Pulmonary artery endothelial cell (primary cell): ENCODE results near the gene PNLIPRP3. TPM values are rescaled to one million over a fixed set of nuclear protein-coding genes. Genes with fewer than 3 reads are reported as not detected.
"Not testable (repeated sequence)": the region's sequence is repeated elsewhere in the genome, so short reads cannot be mapped to it uniquely, and the experiment has no call there.

Source experiments
- DNase-seq: peaks from one replicate; pipeline ENCODE4 v3.0.0-alpha.2; 2011; ENCODE audit warnings: low read depth, low spot score
- total RNA-seq: library from RNA; depleted of rRNA; stranded (reverse); fragments of >200 nt; gene quantifications from 2 replicates; pipeline ENCODE4 v1.2.3, GENCODE V29; 2014

PNLIPRP3 gene
- total RNA-seq, result not detected in 2 replicates

DNA sequence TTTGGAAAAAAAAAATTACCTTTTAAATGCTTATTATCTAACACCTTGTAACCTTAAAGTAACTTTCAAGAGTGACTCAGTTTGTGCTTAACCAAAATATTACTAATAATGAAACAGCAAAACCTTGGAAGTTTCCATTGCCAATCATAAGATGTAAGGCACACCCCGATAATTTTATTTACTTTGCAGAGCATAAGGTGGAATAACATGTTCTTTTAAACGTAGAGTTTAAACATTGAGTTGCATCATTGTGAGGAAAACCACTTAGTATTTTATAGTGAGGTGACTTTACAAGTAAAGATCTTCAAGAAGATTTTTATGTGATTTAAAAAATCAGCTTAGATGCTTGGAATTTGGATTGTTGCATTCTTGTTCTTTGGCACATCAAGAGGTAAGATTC is at the start of gene PNLIPRP3:
TSS of gene PNLIPRP3 (plus strand) at position 177 of the 400 bp plus-strand sequence. CDS start at position 343, 166 bp downstream.
- no peak for DNase-seq

DNA sequence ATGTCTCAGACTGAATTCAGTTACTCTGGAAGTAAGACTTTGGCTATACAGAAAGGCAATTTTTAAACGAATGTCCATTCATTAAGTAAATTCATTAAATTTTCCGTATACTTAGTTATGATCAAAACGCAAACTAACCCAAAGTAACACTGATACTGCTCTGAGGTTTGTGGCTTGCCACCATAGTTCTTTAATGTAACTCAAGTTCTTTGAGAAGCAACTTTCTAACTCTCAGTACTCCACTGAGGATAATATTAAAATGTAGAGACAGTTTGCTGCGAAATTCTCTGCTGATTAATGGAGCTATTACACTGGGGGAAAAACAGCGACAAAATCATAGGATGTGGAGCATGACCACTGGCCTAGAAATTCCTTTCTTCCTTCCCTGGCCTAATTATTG is 45.4 kb upstream of the PNLIPRP3 start:
- DNase-seq, result no peak

- no peak for DNase-seq
These were observed 42.3 kb upstream of the PNLIPRP3 start for GRCh38 chr10:116385311-116385710.

DNA sequence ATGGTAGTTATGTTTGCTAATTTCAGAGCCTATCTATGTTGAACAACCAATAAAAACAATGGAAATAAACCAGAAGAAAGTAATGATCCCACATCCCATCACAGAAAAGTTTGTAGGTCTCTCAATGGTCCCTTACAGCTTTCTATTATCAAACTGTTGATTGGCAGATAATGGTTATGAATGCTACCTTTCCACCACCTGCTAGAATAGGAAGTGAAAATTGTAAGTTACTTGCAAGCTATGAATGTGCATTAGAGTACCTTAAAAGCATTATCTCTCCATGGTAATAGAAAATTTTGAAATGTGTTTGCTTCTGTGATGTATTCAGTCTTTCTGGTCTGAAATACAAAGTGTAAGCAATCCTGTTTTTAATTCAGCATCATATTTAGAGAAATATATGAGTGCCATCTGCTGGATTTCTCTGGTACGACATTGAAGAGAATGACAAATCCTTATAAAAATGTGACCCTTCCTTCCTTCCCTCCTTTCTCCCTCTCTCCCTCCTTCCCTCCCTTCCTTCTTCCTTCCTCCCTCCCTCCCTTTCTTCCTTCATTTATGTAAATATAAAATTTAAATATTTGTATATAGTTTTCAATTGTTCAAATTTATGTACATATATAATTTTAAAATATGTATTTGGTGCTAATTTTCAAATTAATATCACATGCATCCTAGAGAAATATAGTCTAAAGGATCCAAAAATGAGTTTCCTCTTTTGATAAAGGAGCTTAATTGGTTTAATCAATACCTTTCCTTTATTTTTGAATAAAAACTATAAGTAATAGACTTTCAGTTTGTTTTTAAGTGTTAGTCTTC is 41.4 kb upstream of the PNLIPRP3 start:
- no peak for DNase-seq

DNA sequence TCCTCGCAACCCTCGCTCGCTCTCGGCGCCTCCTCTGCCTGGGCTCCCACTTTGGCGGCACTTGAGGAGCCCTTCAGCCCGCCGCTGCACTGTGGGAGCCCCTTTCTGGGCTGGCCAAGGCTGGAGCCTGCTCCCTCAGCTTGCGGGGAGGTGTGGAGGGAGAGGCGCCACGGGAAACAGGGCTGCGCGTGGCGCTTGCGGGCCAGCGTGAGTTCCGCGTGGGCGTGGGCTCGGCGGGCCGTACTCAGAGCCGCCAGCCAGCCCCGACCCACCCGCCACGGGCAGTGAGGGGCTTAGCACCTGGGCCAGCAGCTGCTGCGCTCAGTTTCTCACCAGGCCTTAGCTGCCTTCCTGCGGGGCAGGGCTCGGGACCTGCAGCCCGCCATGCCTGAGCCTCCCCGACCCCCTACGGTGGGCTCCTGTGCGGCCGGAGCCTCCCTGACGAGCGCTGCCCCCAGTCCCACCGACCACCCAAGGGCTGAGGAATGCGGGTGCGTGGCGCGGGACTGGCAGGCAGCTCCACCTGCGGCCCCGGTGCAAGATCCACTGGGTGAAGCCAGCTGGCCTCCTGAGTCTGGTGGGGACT is 34.3 kb upstream of the PNLIPRP3 start:
- DNase-seq, result not testable (repeated sequence)

DNA sequence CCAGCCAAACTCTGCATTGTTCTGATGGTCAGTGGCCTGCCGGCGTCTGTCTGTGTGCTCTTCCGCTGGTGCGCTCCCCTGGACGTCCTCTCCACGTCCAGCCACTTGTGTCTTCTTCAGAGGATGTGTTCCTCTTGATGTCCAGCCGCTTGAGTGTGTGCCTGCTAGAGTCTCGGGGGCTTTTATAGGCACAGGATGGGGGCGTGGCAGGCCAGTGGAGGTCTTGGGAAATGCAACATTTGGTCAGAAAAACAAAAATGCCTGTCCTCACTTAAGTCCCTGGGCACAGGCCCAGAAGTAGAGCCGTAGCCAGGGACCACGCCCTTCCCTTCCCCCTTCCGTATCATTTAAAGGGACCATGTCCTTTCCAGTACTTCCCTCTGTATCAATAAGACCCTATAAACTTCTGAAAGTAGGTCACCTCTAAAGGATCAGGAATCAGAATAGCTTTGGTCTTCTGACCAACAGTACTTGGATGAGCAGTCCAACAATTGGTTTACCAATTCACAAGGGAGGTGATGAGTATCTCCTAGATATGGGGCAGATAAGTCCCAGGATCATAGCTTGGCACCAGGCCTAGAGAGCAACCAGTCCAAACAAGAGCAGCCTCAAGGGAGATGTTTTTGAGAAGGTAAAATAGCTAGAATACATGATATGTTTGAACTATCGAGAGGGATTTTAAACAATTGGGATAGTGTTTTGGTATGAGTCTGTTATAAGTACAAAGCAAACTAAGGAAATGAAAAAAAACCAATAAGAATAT is 32.2 kb upstream of the PNLIPRP3 start:
- DNase-seq, result no peak

GRCh38 chr10:116398224-116398623 is 29.4 kb upstream of the PNLIPRP3 start:
- DNase-seq, result no peak

DNA sequence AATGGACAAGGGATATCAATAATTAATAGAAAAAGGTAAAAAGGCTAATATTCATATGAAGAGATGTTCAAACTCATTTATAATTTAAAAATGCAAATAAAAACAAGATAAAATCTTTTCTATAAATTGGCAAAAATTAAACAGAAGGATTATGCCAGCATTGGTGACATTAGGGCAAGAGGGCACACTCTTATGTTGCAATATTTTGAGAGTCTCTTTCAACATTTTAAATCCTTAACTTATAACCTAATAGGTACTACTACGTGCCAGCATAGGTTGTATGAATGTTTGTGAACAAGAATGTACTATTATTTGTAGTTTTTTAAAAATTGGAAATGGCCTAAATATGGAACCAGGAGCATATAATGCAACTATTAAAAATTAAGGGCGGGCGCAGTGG is 24.8 kb upstream of the PNLIPRP3 start:
- DNase-seq, result no peak

DNA sequence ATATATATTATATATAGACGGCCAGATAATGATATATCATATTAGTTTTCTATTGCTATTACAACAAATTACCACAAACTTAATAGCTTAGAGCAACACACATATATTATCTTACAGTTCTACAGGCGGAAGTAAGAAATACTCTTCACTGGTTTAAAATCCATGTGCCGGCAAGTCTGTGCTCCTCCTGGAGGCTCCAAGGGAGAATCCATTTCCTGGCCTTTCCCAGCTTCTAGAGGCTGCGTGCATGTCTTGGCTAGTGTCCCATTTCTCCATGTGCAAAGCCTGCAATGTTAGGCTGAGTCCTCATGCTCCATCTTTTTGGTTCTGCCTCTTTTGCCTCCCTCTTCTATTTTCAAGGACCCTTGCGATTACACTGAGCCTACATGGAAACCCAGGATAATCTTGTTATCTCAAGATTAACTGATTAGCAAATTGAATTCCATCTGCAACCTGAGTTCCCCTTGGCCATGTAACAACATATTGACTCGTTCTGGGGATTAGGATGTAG is 23.9 kb upstream of the PNLIPRP3 start:
- DNase-seq, result no peak

- DNase-seq, result no peak
These were observed 18.9 kb upstream of the PNLIPRP3 start for GRCh38 chr10:116408719-116409118.

DNA sequence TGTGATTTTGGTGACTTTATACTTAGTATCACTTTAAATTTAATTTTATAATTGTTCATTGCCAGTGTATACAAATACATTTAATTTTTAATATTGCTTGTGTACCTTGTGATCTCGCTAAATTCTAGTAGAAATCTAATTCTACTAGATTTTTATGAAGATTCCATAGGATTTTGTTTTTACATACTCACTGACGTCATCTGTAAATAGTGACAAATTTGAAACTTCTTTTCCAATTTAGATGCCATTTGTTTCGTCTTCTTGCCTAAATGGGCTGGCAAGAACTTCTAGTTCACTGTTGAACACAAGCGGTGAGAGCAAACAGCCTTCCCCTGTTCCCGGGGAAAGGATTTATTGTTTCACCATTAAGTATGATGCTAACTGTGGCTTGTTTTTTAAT is 17.3 kb upstream of the PNLIPRP3 start:
- no peak for DNase-seq

- DNase-seq, result no peak
These were observed 9.8 kb upstream of the PNLIPRP3 start for GRCh38 chr10:116417821-116418220.

DNA sequence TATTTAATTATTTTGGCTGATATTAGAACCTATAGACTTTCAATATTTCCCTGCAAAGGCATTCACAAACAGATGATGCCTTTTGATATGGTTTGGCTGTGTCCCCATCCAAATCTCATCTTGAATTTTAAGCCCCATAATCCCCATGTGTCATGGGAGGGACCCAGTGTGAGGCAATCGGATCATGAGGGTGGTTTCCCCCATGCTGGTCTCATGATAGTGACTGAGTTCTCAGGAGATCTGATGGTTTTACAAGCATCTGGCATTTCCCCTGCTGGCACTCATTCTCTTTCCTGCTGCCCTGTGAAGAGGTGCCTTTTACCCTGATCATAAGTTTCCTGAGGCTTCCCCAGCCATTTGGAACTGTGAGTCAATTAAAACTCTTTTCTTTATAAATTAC is 9.3 kb upstream of the PNLIPRP3 start:
- DNase-seq, result no peak

- DNase-seq, result no peak
These were observed 5.8 kb upstream of the PNLIPRP3 start for GRCh38 chr10:116421815-116422214.

GRCh38 chr10:116429288-116429977 is 1.8 kb downstream of the PNLIPRP3 start:
- no peak for DNase-seq

GRCh38 chr10:116430288-116430687 is 2.6 kb downstream of the PNLIPRP3 start:
- DNase-seq, result no peak

GRCh38 chr10:116431598-116431997 is 4.0 kb downstream of the PNLIPRP3 start:
- no peak for DNase-seq

- DNase-seq, result no peak
These were observed 9.5 kb downstream of the PNLIPRP3 start for GRCh38 chr10:116437076-116437692.

GRCh38 chr10:116440330-116441030 is 12.8 kb downstream of the PNLIPRP3 start:
- DNase-seq, result no peak

- DNase-seq, result no peak
These were observed 17.0 kb downstream of the PNLIPRP3 start for GRCh38 chr10:116444527-116445142.
